NCI-H526 (cell line): ENCODE results near the gene TMEM94.

ENCODE experiments used
- DNase-seq, 2 experiments: peaks; one replicate each; lab custom pipeline; 2025; lab: John Stamatoyannopoulos, UW

The TMEM94 gene

DNA sequence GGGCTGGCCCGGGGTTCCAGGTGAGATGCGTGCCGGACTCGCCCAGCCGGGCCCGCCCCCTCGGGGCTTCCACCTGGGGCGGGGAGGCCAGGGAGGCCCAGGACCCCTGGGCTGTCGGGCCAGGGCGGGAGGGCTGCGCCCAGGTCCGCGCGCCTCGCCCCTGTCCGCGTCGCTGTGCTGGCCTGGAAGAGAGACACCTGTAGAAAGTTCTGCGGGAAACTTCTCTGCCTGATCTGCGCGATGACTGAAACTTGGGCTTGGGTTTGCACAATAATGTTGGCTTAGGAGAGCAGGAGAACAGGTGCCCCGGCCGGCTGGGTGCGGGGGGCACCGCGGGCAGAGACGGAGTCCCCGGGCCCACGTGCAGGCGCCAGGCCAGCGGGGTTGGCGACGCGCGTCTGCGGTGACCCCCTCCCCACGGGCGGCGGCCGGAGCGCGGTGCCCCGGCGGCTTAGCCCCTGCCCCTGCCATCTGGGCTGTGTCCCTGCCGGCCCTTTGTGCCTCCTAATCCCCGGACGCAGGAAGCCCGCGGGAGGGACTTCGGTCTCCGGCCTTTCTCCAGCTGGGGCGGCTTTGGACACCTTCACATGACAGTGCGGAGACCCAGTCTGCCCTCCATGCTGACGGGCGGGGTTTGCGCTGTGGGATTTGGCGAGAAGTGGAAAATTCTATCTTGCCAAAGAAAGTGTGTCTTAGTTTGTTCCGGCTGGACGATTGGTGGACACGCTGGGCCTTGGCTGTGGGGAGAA is 69.5 kb downstream of the TMEM94 start:
- peak in 1 of 2 experiments; percentile 61 for DNase-seq

DNA sequence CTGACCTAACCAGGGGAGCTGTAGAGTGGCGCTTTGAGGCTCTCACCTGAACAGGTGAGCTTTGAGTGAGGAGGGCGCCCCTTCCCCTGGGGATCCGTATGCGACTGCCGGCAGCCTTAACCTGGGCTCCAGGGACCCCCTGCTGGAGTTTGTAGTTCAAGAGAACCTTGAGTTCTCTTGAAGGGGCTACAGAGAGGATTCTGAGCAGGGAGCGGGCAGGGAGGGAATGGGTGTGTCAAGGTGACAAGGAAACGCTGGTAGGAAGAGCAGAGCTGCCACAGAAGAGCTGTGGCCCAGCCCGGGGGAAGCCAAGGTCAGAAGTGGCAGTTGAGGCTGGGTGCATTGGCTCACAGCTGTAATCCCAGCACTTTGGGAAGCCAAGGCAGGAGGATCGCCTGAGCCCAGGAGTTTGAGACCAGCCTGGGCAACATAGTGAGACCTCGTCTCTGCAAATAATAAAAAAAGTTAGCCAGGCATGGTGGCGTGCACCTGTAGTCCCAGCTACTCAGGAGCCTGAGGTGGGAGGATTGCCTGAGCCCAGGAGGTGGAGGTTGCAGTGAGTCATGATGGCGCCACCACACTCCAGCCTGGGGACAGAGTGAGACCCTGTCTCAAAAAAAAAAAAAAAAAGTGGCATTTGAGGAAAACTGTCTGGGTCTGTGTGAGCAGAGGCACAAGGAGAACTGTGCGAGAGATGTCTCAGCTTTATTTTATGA is 70.3 kb downstream of the TMEM94 start:
- peak in 1 of 2 experiments; percentile 42 for DNase-seq

DNA sequence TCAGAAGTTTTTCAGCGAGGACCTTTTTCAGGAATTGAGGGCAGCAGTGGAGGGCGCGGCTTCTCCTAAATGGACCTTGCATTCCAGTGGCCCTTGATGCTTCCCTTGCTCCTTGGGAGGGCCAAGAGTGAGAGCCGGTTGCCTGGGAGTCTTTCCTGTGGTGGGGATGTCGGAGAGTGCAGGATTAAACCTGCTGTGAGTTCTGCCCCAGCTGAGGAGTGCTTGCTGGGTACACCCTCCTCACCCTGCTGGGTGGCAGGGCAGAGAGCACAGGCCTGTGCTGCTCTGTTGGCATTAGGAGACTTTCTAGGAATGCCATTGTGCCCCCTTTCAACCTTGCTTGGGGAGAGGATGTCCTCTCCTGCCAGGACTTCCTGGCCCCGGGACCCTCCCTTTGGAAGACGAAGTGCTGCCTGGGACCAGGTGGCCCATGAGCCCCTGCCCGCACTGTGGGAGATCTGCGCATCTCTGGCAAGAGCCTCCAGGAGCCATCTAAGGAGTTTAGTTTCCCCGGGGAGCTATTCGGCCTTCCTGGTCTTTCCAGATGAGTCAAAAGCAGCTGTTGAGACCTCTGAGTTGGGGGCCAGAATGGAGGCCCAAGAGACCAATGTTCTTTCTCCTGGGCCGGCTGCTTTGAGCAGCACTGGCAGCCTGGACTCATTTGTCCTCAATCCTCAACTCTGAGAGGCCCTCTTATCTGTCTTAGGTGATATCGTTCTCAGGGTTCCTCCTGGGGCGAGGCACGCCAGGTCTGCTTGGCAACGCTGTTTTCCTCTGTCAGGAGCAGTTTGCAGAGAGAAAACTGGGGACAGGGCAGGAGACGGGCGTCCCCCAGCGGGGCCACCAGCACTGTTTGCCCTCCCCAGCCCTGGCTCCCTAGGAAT is 74.6 kb downstream of the TMEM94 start:
- no peak for DNase-seq

DNA sequence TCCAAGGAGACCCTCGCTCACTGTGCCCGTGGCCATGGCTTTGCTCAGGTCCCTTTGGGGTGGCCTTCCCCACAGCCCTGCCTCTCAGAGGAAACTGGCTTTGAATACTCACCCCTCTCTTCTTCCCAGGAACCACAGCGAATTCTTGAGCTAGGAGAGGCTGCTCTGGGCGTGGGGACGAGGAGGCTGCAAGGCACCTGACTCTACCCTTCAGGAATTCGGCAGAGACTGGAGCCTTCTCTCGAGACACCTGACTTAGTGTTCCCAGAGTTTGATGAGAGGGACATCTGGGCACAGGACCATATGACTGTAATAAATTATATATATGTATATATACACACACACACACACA is 75.3 kb downstream of the TMEM94 start:
- DNase-seq: no peak

DNA sequence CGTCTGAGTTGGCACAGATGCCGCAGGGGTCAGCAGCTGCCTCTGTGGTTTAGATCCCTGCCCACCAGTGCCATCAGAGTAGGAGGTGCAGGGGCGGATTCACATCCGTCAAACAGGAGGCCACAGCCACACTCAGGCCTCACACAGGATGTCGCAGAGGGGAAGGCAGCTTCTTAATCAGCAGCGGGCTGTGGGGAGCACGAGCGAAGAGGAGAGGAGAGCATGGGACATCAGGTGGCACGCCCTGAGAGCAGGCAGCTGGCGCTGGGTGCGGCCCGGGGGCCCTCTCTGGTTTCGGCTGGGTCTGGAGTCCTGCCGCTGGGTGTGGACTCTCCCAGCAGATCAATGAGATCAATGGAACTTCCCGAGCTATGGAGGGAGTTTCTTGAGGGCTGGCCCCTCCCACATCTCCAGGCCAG is 78.7 kb downstream of the TMEM94 start:
- DNase-seq: no peak

DNA sequence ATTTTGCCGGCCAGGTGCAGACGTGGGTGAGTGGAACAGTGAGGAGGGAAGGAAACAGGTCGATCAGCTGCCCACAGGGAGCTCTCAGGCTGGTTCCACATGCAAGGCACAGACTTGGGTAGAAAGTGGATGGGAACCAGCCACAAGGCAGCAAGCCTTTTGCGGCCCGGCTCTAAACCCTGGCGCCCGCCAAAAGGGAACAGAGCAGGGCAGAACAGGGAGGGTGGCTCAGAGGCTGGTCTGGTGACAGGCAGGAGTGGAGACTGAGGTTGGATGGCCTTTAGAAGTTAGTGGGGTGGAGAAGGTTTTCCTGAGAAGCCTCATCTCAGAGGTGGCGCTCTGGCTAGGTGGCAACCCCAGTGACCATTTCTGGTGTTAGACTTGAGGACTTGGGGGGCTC is 79.4 kb downstream of the TMEM94 start:
- no peak for DNase-seq

DNA sequence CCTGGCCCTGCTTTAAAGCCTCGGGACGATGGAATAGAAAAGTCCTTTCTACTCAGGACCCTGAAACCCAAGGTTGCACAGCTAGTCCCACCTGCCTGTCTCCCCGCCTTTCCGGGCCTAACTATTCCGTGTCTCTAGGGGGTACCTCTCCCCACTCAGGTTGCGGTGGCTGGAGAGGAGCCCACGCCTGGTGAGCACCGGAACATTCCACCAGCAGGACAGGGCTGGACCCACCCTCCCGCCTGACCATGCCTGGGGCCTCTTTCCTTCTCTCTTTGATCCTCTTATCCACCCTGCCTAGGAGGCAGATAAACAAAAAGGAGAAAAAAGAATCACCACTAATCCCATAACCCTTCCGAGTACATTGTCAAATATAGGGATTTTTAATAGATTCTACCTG is 79.9 kb downstream of the TMEM94 start:
- DNase-seq: no peak

DNA sequence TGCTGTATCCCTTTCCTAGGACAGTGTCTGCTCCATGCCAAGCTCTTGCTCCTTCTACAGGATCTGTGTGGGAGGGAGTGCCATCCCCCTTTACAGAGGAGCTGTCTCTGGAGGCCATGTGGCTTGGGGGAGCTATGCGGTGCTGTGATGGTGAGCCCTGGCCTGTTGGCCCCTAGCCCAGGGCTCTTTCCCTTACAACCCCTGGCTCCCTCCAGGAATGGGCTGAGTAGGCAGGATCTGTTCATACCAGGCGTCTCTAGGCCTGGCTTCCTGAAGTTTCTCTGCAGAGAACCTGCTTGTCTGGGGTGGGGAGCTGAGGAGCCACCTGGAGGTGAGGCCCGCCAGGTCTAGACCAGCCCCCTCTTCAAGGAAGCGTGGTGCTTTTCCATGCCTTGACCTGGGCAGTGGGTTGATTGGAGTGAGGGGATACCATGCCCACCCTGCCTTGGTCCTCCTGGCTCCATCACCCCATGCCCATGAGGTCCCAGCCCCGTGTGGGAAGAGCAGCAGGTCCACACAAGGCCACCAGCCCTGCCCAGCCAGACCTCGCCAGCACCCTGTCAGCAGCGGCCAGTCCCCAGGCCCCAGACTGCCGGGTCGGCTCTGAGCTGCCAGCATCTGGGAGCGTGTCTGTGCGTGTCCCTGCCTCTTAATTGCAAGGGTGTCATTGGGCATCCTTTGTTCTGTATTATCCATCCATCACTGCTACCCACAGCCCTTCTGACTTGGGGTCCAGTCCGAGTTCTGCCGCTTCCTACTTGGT is 83.7 kb downstream of the TMEM94 start:
- DNase-seq: no peak

DNA sequence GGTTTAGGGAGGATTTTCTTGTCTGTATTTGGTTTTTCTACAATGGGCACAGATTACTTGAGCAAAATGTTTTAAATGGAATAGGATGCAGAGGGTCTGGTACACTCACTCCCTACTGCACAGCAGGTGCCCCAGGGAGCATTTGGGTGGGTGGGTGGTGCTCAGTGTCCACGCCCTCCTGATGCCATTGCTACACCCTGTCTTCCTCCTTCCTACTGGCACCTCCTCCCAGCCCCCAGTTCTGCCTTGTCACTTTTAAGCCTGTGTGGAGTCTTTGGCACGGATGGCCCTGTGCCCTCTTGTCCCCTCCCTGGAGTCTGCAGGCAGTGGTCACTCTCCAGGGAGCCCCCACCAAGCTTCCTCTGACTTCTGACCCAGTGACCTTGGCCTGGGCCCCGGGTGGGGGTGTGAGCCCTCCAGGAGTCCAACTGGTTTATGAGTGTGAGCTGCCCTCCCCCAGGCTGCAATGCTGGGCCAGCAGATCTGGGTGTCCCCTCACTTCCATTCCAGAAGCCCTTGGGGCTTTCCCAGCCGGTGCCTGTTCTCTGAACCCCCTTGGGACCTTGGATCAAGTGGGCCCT is 84.6 kb downstream of the TMEM94 start:
- DNase-seq: no peak

DNA sequence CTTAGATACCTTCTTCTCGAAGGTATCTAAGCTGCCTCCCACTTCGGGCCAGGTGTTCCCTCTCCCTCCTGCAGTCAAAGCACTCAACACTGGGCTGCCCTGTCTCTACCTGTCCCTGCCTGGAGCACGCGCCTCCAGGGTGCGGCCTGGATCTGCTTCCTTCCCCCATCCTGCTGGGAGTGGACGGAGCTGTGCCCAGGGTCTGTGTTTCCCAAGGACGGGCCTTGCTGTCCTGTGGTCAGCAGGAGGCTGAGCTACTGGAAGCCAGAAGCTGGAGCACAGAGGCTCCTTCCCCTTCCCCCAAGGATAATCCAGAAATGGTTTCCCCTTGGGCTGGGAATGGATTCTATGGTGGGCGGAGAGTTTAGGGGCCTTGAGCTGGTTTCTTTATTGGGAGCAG is 85.8 kb downstream of the TMEM94 start:
- no peak for DNase-seq

DNA sequence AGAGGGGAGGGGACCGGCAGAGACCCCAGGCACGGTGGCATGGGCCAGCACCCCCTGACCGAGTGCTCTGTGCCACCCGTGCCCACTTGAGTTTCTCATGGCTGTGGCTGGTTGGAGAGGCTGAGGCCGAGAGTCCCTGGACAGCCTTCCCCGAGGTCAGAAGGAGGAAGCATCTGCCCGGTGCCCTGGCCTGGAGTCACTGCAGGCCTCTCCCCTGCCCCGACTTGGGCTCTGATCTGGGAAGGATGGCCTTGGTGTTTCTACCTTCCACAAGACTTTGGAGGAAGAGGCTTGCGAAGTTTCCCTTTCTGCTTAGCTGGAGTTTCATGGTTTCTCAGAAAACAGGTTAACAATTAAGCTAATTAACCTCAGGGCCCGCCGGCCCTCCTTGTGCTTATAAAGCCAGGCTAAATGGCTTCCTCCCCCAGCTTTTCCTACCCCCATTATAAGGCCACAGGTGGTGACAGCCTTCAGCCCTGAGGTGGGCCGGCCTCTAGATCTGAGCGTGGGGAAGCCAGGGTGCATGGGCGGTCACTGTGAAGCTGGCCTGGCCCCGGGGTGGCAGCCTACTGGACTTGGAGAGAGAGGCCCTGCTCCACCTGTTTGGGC is 86.4 kb downstream of the TMEM94 start:
- DNase-seq: no peak

DNA sequence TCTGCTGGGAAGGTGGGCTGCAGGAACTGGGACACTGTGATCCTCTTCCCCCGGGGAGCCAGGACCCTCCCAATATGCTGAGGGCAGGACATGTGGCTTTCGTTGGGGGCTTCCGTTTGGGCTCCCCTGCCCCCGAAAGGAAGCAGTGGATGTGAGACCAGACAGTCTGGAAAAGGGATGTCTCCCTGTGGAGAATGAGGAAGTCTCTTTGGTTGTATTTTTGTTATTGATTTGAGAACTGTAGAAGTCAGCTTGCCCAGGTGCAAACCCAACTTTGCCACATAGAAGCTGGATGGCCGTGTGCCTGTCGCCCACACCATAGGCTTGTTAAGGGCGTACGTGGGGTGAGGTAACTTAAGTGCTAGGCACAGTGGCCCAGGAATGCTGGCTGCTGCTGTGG is 87.8 kb downstream of the TMEM94 start:
- no peak for DNase-seq

DNA sequence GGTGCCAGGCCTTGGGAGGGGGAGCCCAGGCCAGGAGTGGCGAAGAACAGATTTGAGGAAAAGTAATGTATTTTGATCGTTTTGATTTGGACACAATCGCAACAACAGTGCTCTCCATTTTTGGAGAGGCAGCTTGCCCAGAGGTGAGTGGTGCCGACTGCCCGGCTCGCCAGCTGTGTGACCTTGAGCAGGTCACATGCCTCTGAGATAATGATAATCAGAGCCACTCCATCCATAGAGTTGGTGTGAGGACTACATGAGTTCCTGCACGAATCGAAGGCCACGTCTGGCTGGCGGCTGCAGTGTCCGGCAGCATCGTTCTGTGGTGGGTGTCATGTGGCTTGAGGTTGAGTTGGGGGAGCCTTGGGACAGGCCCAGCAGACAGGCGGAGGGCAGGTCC is 89.7 kb downstream of the TMEM94 start:
- no peak for DNase-seq

DNA sequence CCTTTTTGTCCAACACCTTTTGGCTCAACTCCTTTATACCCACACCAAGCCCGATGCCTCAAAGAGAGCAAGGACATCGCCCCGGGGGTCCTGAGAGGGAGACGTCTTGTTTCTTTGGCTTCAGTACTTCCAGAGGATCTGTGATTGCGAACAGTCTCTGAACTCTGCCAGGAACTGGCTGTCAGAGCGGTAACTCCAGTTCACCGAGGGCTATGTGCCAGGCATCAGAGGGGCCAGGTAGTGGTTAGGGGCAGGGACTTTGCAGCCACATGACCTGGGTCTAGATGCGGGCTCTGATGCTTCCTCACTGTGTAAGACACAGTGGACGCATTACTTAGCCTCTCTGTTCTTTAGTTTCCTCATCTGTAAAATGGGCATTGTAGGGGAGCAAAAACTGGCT is 90.7 kb downstream of the TMEM94 start:
- DNase-seq: no peak

DNA sequence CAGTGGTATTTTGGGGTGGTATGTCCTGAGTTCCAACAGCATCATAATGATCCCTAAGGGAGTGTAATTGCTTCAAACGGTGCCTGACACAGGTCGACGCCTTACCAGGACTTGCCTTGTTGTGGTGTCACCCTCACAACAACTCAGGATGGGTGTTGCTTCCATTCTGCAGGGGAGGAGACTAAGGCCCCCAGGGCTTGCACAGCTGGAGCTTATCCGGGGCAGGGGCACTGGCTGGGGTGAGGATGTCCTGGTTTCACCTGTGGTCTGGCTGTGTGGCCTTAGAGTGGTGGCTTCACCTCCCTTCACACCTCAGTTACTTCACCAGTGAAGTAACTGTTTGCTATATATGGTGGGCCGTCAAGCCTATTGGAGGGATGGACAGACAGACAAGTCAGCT is 92.4 kb downstream of the TMEM94 start:
- no peak for DNase-seq
